H1 (cell line): Measurements from ENCODE around the gene CCNI. TPM values are rescaled to one million over a fixed set of nuclear protein-coding genes. Genes with fewer than 3 reads are reported as not detected.

Experiments used
- CTCF ChIA-PET: fragments of 300-600 bp; sonication (Branson Sonifier 250); formaldehyde crosslinking; loops from one replicate; lab custom pipeline; 2021; ENCODE audit not compliant: partially characterized antibody; lab: Charles Lee
- POLR2A ChIA-PET: fragments of 300-600 bp; sonication (Branson Sonifier 250); formaldehyde crosslinking; loops from one replicate; lab custom pipeline; 2021; ENCODE audit warnings: inconsistent platforms; ENCODE audit not compliant: partially characterized antibody; lab: Charles Lee
- DNase-seq, 2 experiments: peaks; one replicate each; pipeline versions ENCODE4 v3.0.0 to v3.0.0-alpha.2; 2010 to 2022; ENCODE audit warnings: low spot score in 2 of 2, low read depth in 1 of 2, mixed read lengths in 1 of 2
- FAIRE-seq: peaks from 2 replicates; lab custom pipeline; 2011; peaks lifted over from hg19 to GRCh38; lab: Jason Lieb, UNC
- H2AFZ ChIP-seq: 2 replicates; pipeline ENCODE4 v1.8.1; 2012; ENCODE audit warnings: low read length, inconsistent platforms
- H2AK5ac ChIP-seq: 2 replicates; pipeline ENCODE4 v1.6.1; 2013; ENCODE audit warnings: low read depth, low read length
- H2BK120ac ChIP-seq: replicated peaks from 2 replicates; pipeline ENCODE3; 2013; ENCODE audit warnings: low read depth, low read length, inconsistent platforms
- H2BK12ac ChIP-seq: 2 replicates; pipeline ENCODE4 v1.6.1; 2013; ENCODE audit warnings: low read depth, low read length
- H2BK15ac ChIP-seq: 2 replicates; pipeline ENCODE4 v1.6.1; 2013; ENCODE audit warnings: low read length
- H2BK20ac ChIP-seq: 2 replicates; pipeline ENCODE4 v1.6.1; 2013; ENCODE audit warnings: low read length
- H2BK5ac ChIP-seq: 2 replicates; pipeline ENCODE4 v1.6.1; 2013; ENCODE audit warnings: low read depth, low read length
- H3K14ac ChIP-seq: 2 replicates; pipeline ENCODE4 v1.6.1; 2013; ENCODE audit warnings: inconsistent platforms; ENCODE audit not compliant: insufficient read length
- H3K18ac ChIP-seq: 2 replicates; pipeline ENCODE4 v1.6.1; 2013; ENCODE audit warnings: low read length; ENCODE audit errors: extremely low read depth
- H3K23ac ChIP-seq: 2 replicates; pipeline ENCODE4 v1.6.1; 2013; ENCODE audit warnings: inconsistent platforms; ENCODE audit not compliant: insufficient read length
- H3K23me2 ChIP-seq: 2 replicates; pipeline ENCODE4 v1.6.1; 2013; ENCODE audit warnings: low read depth, low read length
- H3K27ac ChIP-seq: 2 replicates; pipeline ENCODE4 v1.6.1; 2011; ENCODE audit warnings: low read depth, low read length, inconsistent platforms
- H3K27me3 ChIP-seq, 4 experiments: replicated peaks in 1 of 4; 1 replicate in 1 of 4; 2 replicates in 3 of 4; pipeline versions ENCODE4 v1.6.1 to v1.8.1; 2011 to 2013; ENCODE audit warnings: low read length in 3 of 4, mild to moderate bottlenecking in 3 of 4, inconsistent platforms in 2 of 4, mixed read lengths in 2 of 4, moderate library complexity in 1 of 4; ENCODE audit not compliant: control insufficient read depth in 3 of 4, insufficient read depth in 3 of 4; ENCODE audit errors: extremely low read depth in 1 of 4
- H3K36me3 ChIP-seq, 4 experiments: 2 replicates each; pipeline versions ENCODE4 v1.6.1 to v1.8.1; 2011 to 2013; ENCODE audit warnings: mild to moderate bottlenecking in 4 of 4, low read length in 3 of 4, moderate library complexity in 2 of 4, control low read depth in 1 of 4, inconsistent platforms in 1 of 4; ENCODE audit not compliant: insufficient read depth in 4 of 4, control insufficient read depth in 2 of 4
- H3K4ac ChIP-seq: replicated peaks from 2 replicates; pipeline ENCODE3; 2013; ENCODE audit warnings: low read length, low read depth, mixed read lengths, inconsistent platforms; ENCODE audit not compliant: insufficient read length
- H3K4me1 ChIP-seq, 4 experiments: replicated peaks in 1 of 4; 1 replicate in 1 of 4; 2 replicates in 3 of 4; pipeline versions ENCODE4 v1.6.1 to v1.8.1; 2011 to 2013; ENCODE audit warnings: low read length in 3 of 4, inconsistent platforms in 2 of 4, mixed read lengths in 1 of 4; ENCODE audit not compliant: insufficient read depth in 4 of 4, control insufficient read depth in 3 of 4
- H3K4me2 ChIP-seq, 2 experiments: 2 replicates each; pipeline versions ENCODE4 v1.6.1 to v1.8.1; 2011 to 2013; ENCODE audit warnings: low read depth in 2 of 2, low read length in 2 of 2, control low read depth in 1 of 2, inconsistent platforms in 1 of 2, mild to moderate bottlenecking in 1 of 2; ENCODE audit not compliant: insufficient read depth in 1 of 2
- H3K4me3 ChIP-seq, 4 experiments: fragments of 200-600, 300-600 bp in 1 of 4; sonication (generic), shearing (Covaris generic), sonication (Bioruptor Twin) in 1 of 4; 2 replicates each; pipeline versions ENCODE4 v1.5.1 to v1.8.1; 2011 to 2016; ENCODE audit warnings: low read length in 4 of 4, low read depth in 3 of 4, control low read depth in 2 of 4, inconsistent platforms in 2 of 4, mild to moderate bottlenecking in 2 of 4, mixed read lengths in 1 of 4, moderate library complexity in 1 of 4; ENCODE audit not compliant: insufficient read depth in 2 of 4; ENCODE audit errors: extremely low read depth in 1 of 4
- H3K56ac ChIP-seq: replicated peaks from 2 replicates; pipeline ENCODE3; 2013; ENCODE audit warnings: low read depth, mild to moderate bottlenecking, mixed read lengths, low read length, inconsistent platforms; ENCODE audit not compliant: insufficient read length
- H3K79me1 ChIP-seq: 2 replicates; pipeline ENCODE4 v1.6.1; 2013; ENCODE audit warnings: low read depth, low read length, control low read depth
- H3K79me2 ChIP-seq, 2 experiments: 2 replicates each; pipeline versions ENCODE4 v1.6.1 to v1.8.1; 2012 to 2013; ENCODE audit warnings: low read length in 2 of 2, mild to moderate bottlenecking in 2 of 2, inconsistent platforms in 1 of 2; ENCODE audit not compliant: insufficient read depth in 2 of 2, control insufficient read depth in 1 of 2
- H3K9ac ChIP-seq, 4 experiments: replicated peaks in 1 of 4; 1 replicate in 1 of 4; 2 replicates in 3 of 4; pipeline versions ENCODE4 v1.6.1 to v1.8.1; 2011 to 2013; ENCODE audit warnings: low read depth in 3 of 4, low read length in 3 of 4, control low read depth in 2 of 4, mild to moderate bottlenecking in 2 of 4, moderate library complexity in 2 of 4, inconsistent platforms in 1 of 4; ENCODE audit errors: extremely low read depth in 1 of 4
- H3K9me3 ChIP-seq, 2 experiments: 2 replicates each; pipeline versions ENCODE4 v1.6.1 to v1.8.1; 2012 to 2013; ENCODE audit warnings: mild to moderate bottlenecking in 2 of 2, moderate library complexity in 2 of 2, control low read depth in 1 of 2, inconsistent platforms in 1 of 2, low read depth in 1 of 2, low read length in 1 of 2, mixed read lengths in 1 of 2; ENCODE audit not compliant: insufficient read depth in 2 of 2
- H4K20me1 ChIP-seq, 2 experiments: replicated peaks in 1 of 2; 2 replicates each; pipeline versions ENCODE3 to v1.8.1; 2011 to 2013; ENCODE audit warnings: inconsistent platforms in 2 of 2, low read length in 2 of 2, mild to moderate bottlenecking in 1 of 2; ENCODE audit not compliant: insufficient read depth in 2 of 2, control insufficient read depth in 1 of 2
- H4K5ac ChIP-seq: 2 replicates; pipeline ENCODE4 v1.6.1; 2013; ENCODE audit warnings: low read length, low read depth, mixed read lengths, inconsistent platforms; ENCODE audit not compliant: insufficient read length
- H4K8ac ChIP-seq: 2 replicates; pipeline ENCODE4 v1.8.0; 2013; ENCODE audit warnings: mild to moderate bottlenecking, moderate library complexity, low read length, inconsistent platforms; ENCODE audit not compliant: insufficient read depth; ENCODE audit errors: extremely low read depth
- H4K91ac ChIP-seq: replicated peaks from 2 replicates; pipeline ENCODE3; 2013; ENCODE audit warnings: low read length, mixed read lengths, inconsistent platforms; ENCODE audit not compliant: insufficient read length
- ATF2 ChIP-seq: IDR thresholded peaks from 2 replicates; pipeline ENCODE4 v1.6.1; 2012; ENCODE audit warnings: low read length, inconsistent platforms
- E2F6 ChIP-seq: IDR thresholded peaks from 2 replicates; pipeline ENCODE4 v1.6.1; 2012; ENCODE audit warnings: inconsistent platforms
- HDAC2 ChIP-seq, 2 experiments: fragments of 300-600 bp in 1 of 2; sonication (generic) in 1 of 2; IDR thresholded peaks; 2 replicates each; pipeline ENCODE4 v1.6.1; 2011 to 2012; ENCODE audit warnings: low read depth in 2 of 2, low read length in 2 of 2, mild to moderate bottlenecking in 2 of 2, moderate library complexity in 2 of 2, borderline replicate concordance in 1 of 2, inconsistent platforms in 1 of 2
- HDAC6 ChIP-seq: IDR thresholded peaks from one replicate; pipeline ENCODE4 v1.7.1; 2012; ENCODE audit warnings: low read depth, mild to moderate bottlenecking, inconsistent platforms, low read length, moderate library complexity
- JUND ChIP-seq: IDR thresholded peaks from 2 replicates; pipeline ENCODE4 v1.6.1; 2011; ENCODE audit warnings: mild to moderate bottlenecking, improper control_type of control experiment, low read length
- MAX ChIP-seq: IDR thresholded peaks from 2 replicates; pipeline ENCODE4 v1.6.1; 2012; ENCODE audit warnings: inconsistent platforms
- NRF1 ChIP-seq: IDR thresholded peaks from 2 replicates; pipeline ENCODE4 v1.6.1; 2011; ENCODE audit warnings: mild to moderate bottlenecking, low read depth, low read length, improper control_type of control experiment
- RBBP5 ChIP-seq: IDR thresholded peaks from 2 replicates; pipeline ENCODE4 v1.7.1; 2012; ENCODE audit warnings: low read depth, mild to moderate bottlenecking, inconsistent platforms, low read length, moderate library complexity, borderline replicate concordance
- SIRT6 ChIP-seq: IDR thresholded peaks from one replicate; pipeline ENCODE4 v1.7.1; 2012; ENCODE audit warnings: low read length, inconsistent platforms
- TCF12 ChIP-seq: IDR thresholded peaks from 2 replicates; pipeline ENCODE4 v1.6.1; 2011; ENCODE audit warnings: low read depth, mild to moderate bottlenecking, low read length
- YY1 ChIP-seq: IDR thresholded peaks from 2 replicates; pipeline ENCODE4 v1.6.1; 2011; ENCODE audit warnings: low read depth, mild to moderate bottlenecking, low read length
- WGBS, 2 experiments: shearing (Covaris generic) in 1 of 2; methylation state at CpG; one replicate each; pipeline versions ENCODE4 v1.1.6 to v1.1.7; 2013 to 2015; ENCODE audit warnings: low lambda C conversion rate in 2 of 2, mixed read lengths in 2 of 2, inconsistent platforms in 1 of 2, low coverage in 1 of 2, missing lambda C conversion rate in 1 of 2; ENCODE audit not compliant: insufficient replicate concordance in 2 of 2, insufficient coverage in 1 of 2, insufficient read length in 1 of 2; ENCODE audit errors: extremely low coverage in 1 of 2, missing lambda C conversion rate in 1 of 2; 5-methylcytosine and 5-hydroxymethylcytosine counted together
- polyA plus RNA-seq, 7 experiments: library from polyadenylated mRNA; depleted of rRNA in 3 of 7; stranded (reverse) in 5 of 7; unstranded in 2 of 7; fragments of >200 nt in 5 of 7; fragments of 200-250 nt in 2 of 7; gene quantifications; 1 replicate in 5 of 7; 2 replicates in 1 of 7; 4 replicates in 1 of 7; pipeline versions ENCODE4 v1.2.1 to v1.2.3, GENCODE V29; 2011 to 2013; ENCODE audit warnings: missing spikeins in 2 of 7, mixed read lengths in 2 of 7
- total RNA-seq: library from RNA; stranded (reverse); fragmentation: NEBNext Ultra II Directional; extraction: Animal tissue kit (Norgen Biotek cat#: 25700); gene quantifications from 2 replicates; pipeline ENCODE4 v1.2.1, GENCODE V29; 2021

The CCNI gene
- total and polyA plus RNA-seq, 2 of the 8 experiments (the other 6 are each of a cell fraction or from before 2014, with no cell fraction given), result 97.8 to 234 TPM

GRCh38 chr4:77010841-77011354 is 64.9 kb downstream of the CCNI start:
- Histone ChIP-seq H4K8ac (no peak overlapping the region), H3K4ac (no peak overlapping the region), H3K23me2 (no peaks in the 10 kb centered on the region), H3K79me1 (no peaks in the 10 kb centered on the region), H3K9ac (no peak overlapping the region), H2BK5ac (no peak overlapping the region), H3K9me3 (no peaks in the 10 kb centered on the region), H2BK120ac (no peak overlapping the region), H2BK20ac (no peak overlapping the region), H2BK12ac (no peak overlapping the region), H3K18ac (no peak overlapping the region), H4K20me1 (no peaks in the 10 kb centered on the region), H3K23ac (no peak overlapping the region), H3K56ac (no peak overlapping the region), H3K4me2 (no peak overlapping the region), H3K79me2 (no peaks in the 10 kb centered on the region), H2AFZ (no peak overlapping the region), H3K27me3 (no peaks in the 10 kb centered on the region), H3K14ac (no peak overlapping the region), H2AK5ac (no peak overlapping the region; the same call in 1 of the 2 replicates), H3K4me3 (no peak overlapping the region), H4K5ac (no peak overlapping the region), H4K91ac (no peak overlapping the region), H3K36me3 (peaks cover 0 to 11% (median 3%) of the 10 kb centered on the region in 4 experiments; a peak in 3 of 8 replicates), H3K4me1 (peaks cover 4 to 27% (median 14%) of the 10 kb centered on the region in 4 experiments), H2BK15ac (no peak overlapping the region), H3K27ac (no peak overlapping the region)
- FAIRE-seq, result no peak
- POLR2A ChIA-PET, result interaction anchor here (1.4 kb wide), 1 partner anchor 10 kb away, joined by 8 read pairs; no protein-coding TSS in a partner anchor
- CTCF ChIA-PET, result interaction anchor here (0.6 to 1.1 kb wide), 4 partner anchors 12 to 633 kb away, joined by 3 to 4 read pairs (median 3); no protein-coding TSS in a partner anchor
- WGBS, 2 experiments, result 88% methylated on average over 3 of the region's 3 CpGs; no CpG with 5 or more reads in 1 of the 2 experiments
- no peak for DNase-seq
- TF ChIP-seq HDAC6, result no peak
- no peak for TF ChIP-seq HDAC2 (IDR thresholded peaks at IDR 0.05; ENCODE audit: borderline replicate concordance in 1 of 2, low read depth in 2 of 2, low read length in 2 of 2)
- TF ChIP-seq E2F6, result no peak
- TF ChIP-seq ATF2, result no peak
- TF ChIP-seq SIRT6, result no peak
- TF ChIP-seq RBBP5, result no peak
- TF ChIP-seq YY1, result no peak
- TF ChIP-seq TCF12, result no peak
- TF ChIP-seq MAX, result no peak
- no peak for TF ChIP-seq JUND
- no peak for TF ChIP-seq NRF1
